K562 (cell line): Measurements from ENCODE around the gene SLAMF6. TPM values are rescaled to one million over a fixed set of nuclear protein-coding genes. Genes with fewer than 3 reads are reported as not detected.
A peak's percentile ranks its signal among the peaks of the same experiment; 100 is the strongest.

Source experiments
- DNMT1 ChIP-seq: fragments of 450-650 bp; IDR thresholded peaks from 2 replicates; pipeline ENCODE4 v1.6.1; 2016; ENCODE audit warnings: antibody characterized with exemption, mild to moderate bottlenecking
- ETV5 ChIP-seq: sonication (generic); formaldehyde crosslinking; IDR thresholded peaks from 2 replicates; pipeline ENCODE4 v1.4.0; 2020; ENCODE audit warnings: low read depth, mild to moderate bottlenecking, missing genetic modification reagents
- FOXJ2 ChIP-seq: fragments of 200-800 bp; sonication (Bioruptor generic); IDR thresholded peaks from 2 replicates; pipeline ENCODE4 v1.6.1; 2016; ENCODE audit warnings: missing genetic modification characterization, missing compliant biosample characterization
- KLF6 ChIP-seq: fragments of 250-450 bp; sonication (Bioruptor Pico); IDR thresholded peaks from 2 replicates; pipeline ENCODE4 v1.4.0; 2020; ENCODE audit warnings: mild to moderate bottlenecking, moderate library complexity, borderline replicate concordance
- NCOR1 ChIP-seq: fragments of 450-650 bp; IDR thresholded peaks from 2 replicates; pipeline ENCODE4 v1.6.1; 2016; ENCODE audit warnings: mild to moderate bottlenecking, moderate library complexity
- POLR2AphosphoS2 ChIP-seq: IDR thresholded peaks from 2 replicates; pipeline ENCODE4 v1.6.1; 2012; ENCODE audit warnings: low read length, improper control_type of control experiment
- POU5F1 ChIP-seq: fragments of 150-350 bp; IDR thresholded peaks from 2 replicates; pipeline ENCODE4 v1.6.1; 2014; ENCODE audit warnings: borderline replicate concordance, low read length, low read depth, mild to moderate bottlenecking; ENCODE audit not compliant: partially characterized antibody
- PTTG1 ChIP-seq: fragments of 450-650 bp; IDR thresholded peaks from 2 replicates; pipeline ENCODE4 v1.6.1; 2016; ENCODE audit warnings: low read depth, mild to moderate bottlenecking, missing genetic modification characterization, missing compliant biosample characterization
- RBM25 ChIP-seq: fragments of 200-400 bp; formaldehyde crosslinking; IDR thresholded peaks from 2 replicates; pipeline ENCODE4 v1.6.1; 2018; ENCODE audit warnings: low read length, low read depth, moderate library complexity; ENCODE audit not compliant: severe bottlenecking
- RBM39 ChIP-seq: fragments of 200-400 bp; formaldehyde crosslinking; optimal IDR thresholded peaks from 2 replicates; pipeline ENCODE3; 2018; ENCODE audit warnings: low read depth, low read length
- XRCC5 ChIP-seq: fragments of 200-400 bp; formaldehyde crosslinking; IDR thresholded peaks from 2 replicates; pipeline ENCODE4 v1.6.1; 2017; ENCODE audit warnings: low read depth, mild to moderate bottlenecking, low read length
- ZBTB1 ChIP-seq: sonication (generic); formaldehyde crosslinking; IDR thresholded peaks from 2 replicates; pipeline ENCODE4 v1.8.1; 2023; ENCODE audit warnings: missing genetic modification reagents, low read depth, mild to moderate bottlenecking, borderline replicate concordance
- ZKSCAN1 ChIP-seq: fragments of 150-350 bp; IDR thresholded peaks from 2 replicates; pipeline ENCODE4 v1.6.1; 2016; ENCODE audit warnings: low read depth, low read length
- ZNF347 ChIP-seq: fragments of 450-650 bp; formaldehyde crosslinking; IDR thresholded peaks from 2 replicates; pipeline ENCODE4 v1.4.0; 2020; ENCODE audit warnings: low read depth, mild to moderate bottlenecking, moderate library complexity
- polyA plus RNA-seq, 8 experiments: library from polyadenylated mRNA; depleted of rRNA in 4 of 8; stranded (reverse) in 5 of 8; unstranded in 3 of 8; fragments of >200 nt; fragmentation: Nextera tagmentation in 2 of 8; fragmentation: Illumina TruSeq in 1 of 8; extraction: Ambion mirVana in 2 of 8; extraction: Trizol in 1 of 8; gene quantifications; 2 replicates each; pipeline versions ENCODE4 v1.2.1 to v1.2.3, GENCODE V29; 2011 to 2014; ENCODE audit warnings: inconsistent platforms in 1 of 8, missing spikeins in 1 of 8
- total RNA-seq, 7 experiments: library from RNA; depleted of rRNA in 6 of 7; stranded (reverse); fragments of >200 nt in 6 of 7; fragmentation: Illumina TruSeq in 2 of 7; extraction: Trizol in 2 of 7; gene quantifications; 2 replicates each; pipeline versions ENCODE4 v1.2.1 to v1.2.3, GENCODE V29; 2011 to 2021; ENCODE audit warnings: low replicate concordance in 1 of 7
- TF ChIP-seq, protein P1 (sequence below): fragments of 250-450 bp; sonication (Bioruptor Pico); IDR thresholded peaks from 2 replicates; pipeline ENCODE4 v1.8.0; 2021; ENCODE audit warnings: moderate library complexity, mild to moderate bottlenecking, inconsistent platforms
- TF ChIP-seq, protein P2 (sequence below): IDR thresholded peaks from 2 replicates; pipeline ENCODE4 v1.6.1; 2011; ENCODE audit not compliant: insufficient read length; ENCODE audit errors: extremely low read depth
- TF ChIP-seq, protein P3 (sequence below): sonication (generic); formaldehyde crosslinking; IDR thresholded peaks from 2 replicates; pipeline ENCODE4 v1.8.0; 2022; ENCODE audit warnings: mild to moderate bottlenecking, low read depth, missing genetic modification reagents
- TF ChIP-seq, protein P4 (sequence below): fragments of 250-450 bp; sonication (Bioruptor Pico); IDR thresholded peaks from 2 replicates; pipeline ENCODE4 v1.5.0; 2022; ENCODE audit warnings: mild to moderate bottlenecking
- TF ChIP-seq, protein P5 (sequence below): fragments of 250-450 bp; sonication (Bioruptor Pico); IDR thresholded peaks from 2 replicates; pipeline ENCODE4 v1.8.0; 2022; ENCODE audit warnings: moderate library complexity, mild to moderate bottlenecking, inconsistent platforms
- TF ChIP-seq, protein P6 (sequence below): sonication (generic); formaldehyde crosslinking; IDR thresholded peaks from 2 replicates; pipeline ENCODE4 v1.8.1; 2023; ENCODE audit warnings: mild to moderate bottlenecking, missing genetic modification reagents

Gene SLAMF6
- total and polyA plus RNA-seq, 9 of the 15 experiments (the other 6 are each of a cell fraction or from before 2014, with no cell fraction given): 0.56 to 4.8 (median 1.1) TPM

DNA sequence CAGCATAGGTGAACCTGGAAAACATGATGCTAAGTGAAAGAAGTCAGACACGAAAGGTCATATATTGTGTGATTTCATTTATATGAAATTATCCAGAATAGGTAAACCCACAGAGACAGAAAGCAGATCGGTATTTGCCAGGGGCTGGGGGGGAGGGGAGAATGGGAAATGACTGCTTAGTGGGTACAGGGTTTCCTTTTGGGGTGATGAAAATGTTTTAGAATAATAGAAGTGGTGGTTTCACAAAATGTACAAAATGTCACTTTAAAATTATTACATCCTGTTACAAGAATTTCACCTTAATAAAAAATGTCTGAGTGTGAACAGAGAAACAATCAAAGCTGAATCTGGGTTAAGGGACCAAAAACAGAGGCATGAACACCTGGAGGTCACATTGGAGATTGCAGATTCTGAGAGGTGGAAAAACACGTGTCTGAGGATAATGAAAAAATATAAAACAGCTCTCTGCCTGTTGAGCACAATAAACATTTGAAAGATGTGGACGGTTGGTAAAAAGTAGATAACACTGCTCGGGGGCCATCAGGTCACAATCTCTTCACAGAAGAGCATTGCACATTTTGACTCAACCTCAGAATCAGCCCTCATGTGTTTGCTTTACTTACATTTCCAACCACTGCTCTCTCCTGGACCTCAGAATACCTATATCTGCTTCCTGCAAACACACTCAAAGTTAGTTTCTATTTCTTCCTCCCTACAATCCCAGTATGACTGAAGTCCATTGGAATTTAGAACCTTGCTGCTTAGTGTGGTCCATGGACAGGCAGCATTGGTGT, 3.2 kb downstream of the SLAMF6 start (continued):
- no peak for TF ChIP-seq RBM39
- TF ChIP-seq KLF6: no peak
- no peak for TF ChIP-seq XRCC5
- no peak for TF ChIP-seq PTTG1 (tag)
- TF ChIP-seq ZBTB1: no peak
- TF ChIP-seq, protein P1, sequence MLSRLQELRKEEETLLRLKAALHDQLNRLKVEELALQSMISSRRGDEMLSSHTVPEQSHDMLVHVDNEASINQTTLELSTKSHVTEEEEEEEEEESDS (CRISPR knock-in tag): no peak
- TF ChIP-seq POU5F1: no peak
- no peak for TF ChIP-seq ETV5
- peak; percentile 23; the same call in 1 of the 2 replicates for TF ChIP-seq NCOR1
- no peak for TF ChIP-seq FOXJ2 (tag)
- TF ChIP-seq, protein P2, sequence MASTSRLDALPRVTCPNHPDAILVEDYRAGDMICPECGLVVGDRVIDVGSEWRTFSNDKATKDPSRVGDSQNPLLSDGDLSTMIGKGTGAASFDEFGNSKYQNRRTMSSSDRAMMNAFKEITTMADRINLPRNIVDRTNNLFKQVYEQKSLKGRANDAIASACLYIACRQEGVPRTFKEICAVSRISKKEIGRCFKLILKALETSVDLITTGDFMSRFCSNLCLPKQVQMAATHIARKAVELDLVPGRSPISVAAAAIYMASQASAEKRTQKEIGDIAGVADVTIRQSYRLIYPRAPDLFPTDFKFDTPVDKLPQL: no peak
- TF ChIP-seq ZKSCAN1: no peak
- no peak for TF ChIP-seq POLR2AphosphoS2
- TF ChIP-seq, protein P3, sequence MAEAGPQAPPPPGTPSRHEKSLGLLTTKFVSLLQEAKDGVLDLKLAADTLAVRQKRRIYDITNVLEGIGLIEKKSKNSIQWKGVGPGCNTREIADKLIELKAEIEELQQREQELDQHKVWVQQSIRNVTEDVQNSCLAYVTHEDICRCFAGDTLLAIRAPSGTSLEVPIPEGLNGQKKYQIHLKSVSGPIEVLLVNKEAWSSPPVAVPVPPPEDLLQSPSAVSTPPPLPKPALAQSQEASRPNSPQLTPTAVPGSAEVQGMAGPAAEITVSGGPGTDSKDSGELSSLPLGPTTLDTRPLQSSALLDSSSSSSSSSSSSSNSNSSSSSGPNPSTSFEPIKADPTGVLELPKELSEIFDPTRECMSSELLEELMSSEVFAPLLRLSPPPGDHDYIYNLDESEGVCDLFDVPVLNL (CRISPR knock-in tag): no peak
- TF ChIP-seq, protein P4, sequence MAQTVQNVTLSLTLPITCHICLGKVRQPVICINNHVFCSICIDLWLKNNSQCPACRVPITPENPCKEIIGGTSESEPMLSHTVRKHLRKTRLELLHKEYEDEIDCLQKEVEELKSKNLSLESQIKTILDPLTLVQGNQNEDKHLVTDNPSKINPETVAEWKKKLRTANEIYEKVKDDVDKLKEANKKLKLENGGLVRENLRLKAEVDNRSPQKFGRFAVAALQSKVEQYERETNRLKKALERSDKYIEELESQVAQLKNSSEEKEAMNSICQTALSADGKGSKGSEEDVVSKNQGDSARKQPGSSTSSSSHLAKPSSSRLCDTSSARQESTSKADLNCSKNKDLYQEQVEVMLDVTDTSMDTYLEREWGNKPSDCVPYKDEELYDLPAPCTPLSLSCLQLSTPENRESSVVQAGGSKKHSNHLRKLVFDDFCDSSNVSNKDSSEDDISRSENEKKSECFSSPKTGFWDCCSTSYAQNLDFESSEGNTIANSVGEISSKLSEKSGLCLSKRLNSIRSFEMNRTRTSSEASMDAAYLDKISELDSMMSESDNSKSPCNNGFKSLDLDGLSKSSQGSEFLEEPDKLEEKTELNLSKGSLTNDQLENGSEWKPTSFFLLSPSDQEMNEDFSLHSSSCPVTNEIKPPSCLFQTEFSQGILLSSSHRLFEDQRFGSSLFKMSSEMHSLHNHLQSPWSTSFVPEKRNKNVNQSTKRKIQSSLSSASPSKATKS (CRISPR knock-in tag): no peak
- no peak for TF ChIP-seq RBM25
- TF ChIP-seq, protein P5, sequence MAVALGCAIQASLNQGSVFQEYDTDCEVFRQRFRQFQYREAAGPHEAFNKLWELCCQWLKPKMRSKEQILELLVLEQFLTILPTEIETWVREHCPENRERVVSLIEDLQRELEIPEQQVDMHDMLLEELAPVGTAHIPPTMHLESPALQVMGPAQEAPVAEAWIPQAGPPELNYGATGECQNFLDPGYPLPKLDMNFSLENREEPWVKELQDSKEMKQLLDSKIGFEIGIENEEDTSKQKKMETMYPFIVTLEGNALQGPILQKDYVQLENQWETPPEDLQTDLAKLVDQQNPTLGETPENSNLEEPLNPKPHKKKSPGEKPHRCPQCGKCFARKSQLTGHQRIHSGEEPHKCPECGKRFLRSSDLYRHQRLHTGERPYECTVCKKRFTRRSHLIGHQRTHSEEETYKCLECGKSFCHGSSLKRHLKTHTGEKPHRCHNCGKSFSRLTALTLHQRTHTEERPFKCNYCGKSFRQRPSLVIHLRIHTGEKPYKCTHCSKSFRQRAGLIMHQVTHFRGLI (CRISPR knock-in tag): no peak
- TF ChIP-seq ZNF347: no peak
- TF ChIP-seq, protein P6, sequence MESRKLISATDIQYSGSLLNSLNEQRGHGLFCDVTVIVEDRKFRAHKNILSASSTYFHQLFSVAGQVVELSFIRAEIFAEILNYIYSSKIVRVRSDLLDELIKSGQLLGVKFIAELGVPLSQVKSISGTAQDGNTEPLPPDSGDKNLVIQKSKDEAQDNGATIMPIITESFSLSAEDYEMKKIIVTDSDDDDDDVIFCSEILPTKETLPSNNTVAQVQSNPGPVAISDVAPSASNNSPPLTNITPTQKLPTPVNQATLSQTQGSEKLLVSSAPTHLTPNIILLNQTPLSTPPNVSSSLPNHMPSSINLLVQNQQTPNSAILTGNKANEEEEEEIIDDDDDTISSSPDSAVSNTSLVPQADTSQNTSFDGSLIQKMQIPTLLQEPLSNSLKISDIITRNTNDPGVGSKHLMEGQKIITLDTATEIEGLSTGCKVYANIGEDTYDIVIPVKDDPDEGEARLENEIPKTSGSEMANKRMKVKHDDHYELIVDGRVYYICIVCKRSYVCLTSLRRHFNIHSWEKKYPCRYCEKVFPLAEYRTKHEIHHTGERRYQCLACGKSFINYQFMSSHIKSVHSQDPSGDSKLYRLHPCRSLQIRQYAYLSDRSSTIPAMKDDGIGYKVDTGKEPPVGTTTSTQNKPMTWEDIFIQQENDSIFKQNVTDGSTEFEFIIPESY (CRISPR knock-in tag): no peak
- TF ChIP-seq DNMT1: no peak
